ENCODE data around the gene TJAP1.
A peak's percentile ranks its signal among the peaks of the same experiment; 100 is the strongest.
"Not testable (repeated sequence)": the region's sequence is repeated elsewhere in the genome, so short reads cannot be mapped to it uniquely, and the experiment has no call there.

Gene TJAP1

GRCh38 chr6:43506667-43507471 lies 29.5 kb downstream of the TJAP1 start:
- peak; percentile 69 for DNase-seq

- no peak for DNase-seq
Measured at GRCh38 chr6:43508481-43509141, 31.2 kb downstream of the TJAP1 start.

GRCh38 chr6:43509142-43509983 lies 32.0 kb downstream of the TJAP1 start:
- DNase-seq, result no peak

GRCh38 chr6:43509984-43510826 lies 32.8 kb downstream of the TJAP1 start, which contains the start of gene LRRC73:
TSS of gene LRRC73 (minus strand) at chr6:43510346. CDS start at chr6:43509785, 561 bp downstream.
- DNase-seq, result peak; percentile 71

GRCh38 chr6:43510827-43511163 lies 33.4 kb downstream of the TJAP1 start:
- no peak for DNase-seq

GRCh38 chr6:43511824-43512415 lies 34.5 kb downstream of the TJAP1 start:
- no peak for DNase-seq

- DNase-seq, result no peak
Measured at GRCh38 chr6:43515808-43516207, 38.4 kb downstream of the TJAP1 start.

GRCh38 chr6:43516367-43516696 lies 39.0 kb downstream of the TJAP1 start:
- no peak for DNase-seq

- DNase-seq, result peak; percentile 98
Measured at GRCh38 chr6:43516697-43517504, 39.5 kb downstream of the TJAP1 start, which contains the start of the genes POLR1C and YIPF3. TSS of gene POLR1C (plus strand) at chr6:43517089. CDS start at chr6:43517110, 21 bp downstream. TSS of gene YIPF3 (minus strand) at chr6:43516926. CDS start at chr6:43516807, 119 bp downstream.

GRCh38 chr6:43517505-43518357 lies 40.4 kb downstream of the TJAP1 start:
- DNase-seq, result no peak

- DNase-seq, result no peak
Measured at GRCh38 chr6:43520097-43520496, 42.7 kb downstream of the TJAP1 start.

GRCh38 chr6:43521836-43522235 lies 44.5 kb downstream of the TJAP1 start:
- no peak for DNase-seq

GRCh38 chr6:43522547-43523261 lies 45.3 kb downstream of the TJAP1 start:
- no peak for DNase-seq

- DNase-seq, result no peak
Measured at GRCh38 chr6:43523284-43523683, 45.9 kb downstream of the TJAP1 start.

GRCh38 chr6:43524483-43524961 lies 47.2 kb downstream of the TJAP1 start:
- DNase-seq, result no peak

- DNase-seq, result peak; percentile 10
Measured at GRCh38 chr6:43532201-43532600, 54.8 kb downstream of the TJAP1 start.

GRCh38 chr6:43538986-43539385 lies 61.6 kb downstream of the TJAP1 start:
- not testable (repeated sequence) for DNase-seq

GRCh38 chr6:43539409-43539808 lies 62.0 kb downstream of the TJAP1 start:
- not testable (repeated sequence) for DNase-seq

- no peak for DNase-seq
Measured at GRCh38 chr6:43540507-43540906, 63.1 kb downstream of the TJAP1 start.

Measured in fibroblast of upper back skin (primary cell).